Measurements from ENCODE around the gene RTP1. TPM values are rescaled to one million over a fixed set of nuclear protein-coding genes. Genes with fewer than 3 reads are reported as not detected.

Gene RTP1
- total RNA-seq, 2 donors from 2014 or later = not detected

DNA sequence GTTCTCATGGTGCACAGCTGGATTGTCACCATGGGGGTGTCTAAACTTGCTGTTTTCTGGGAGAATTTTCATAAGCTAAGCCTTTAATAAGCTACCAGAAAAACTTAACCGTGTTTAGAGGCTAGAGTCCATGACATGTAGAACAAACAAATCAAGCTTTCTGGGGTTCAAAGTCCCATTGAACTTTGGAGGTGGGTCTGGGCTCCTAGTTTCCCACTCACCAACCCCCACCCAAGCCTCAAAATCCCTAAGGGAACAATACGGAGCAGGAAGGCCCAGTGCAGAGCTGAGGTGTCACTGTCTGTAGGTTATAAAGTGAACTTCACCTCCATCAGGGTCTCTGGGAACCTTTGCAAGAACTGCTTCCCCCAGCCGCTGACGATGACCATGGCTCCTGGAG lies 25.5 kb downstream of the RTP1 start:
- TF ChIP-seq POLR2A (IDR thresholded peaks at IDR 0.05) (no peak), CTCF (IDR thresholded peaks at IDR 0.05) (no peak)
- no peaks in the 10 kb centered on the region for H3K36me3 ChIP-seq (replicated peaks in 1 of 2; ENCODE audit: insufficient read depth in 1 of 2, low read depth in 2 of 2)
- H3K27me3 ChIP-seq = no peaks in the 10 kb centered on the region
- H3K27ac ChIP-seq = no peak overlapping the region
- DNase-seq (no peak), ATAC-seq (no peak)
- H3K4me3 ChIP-seq = no peak overlapping the region
- H3K4me1 ChIP-seq = peaks cover 6% of the 10 kb centered on the region
- H3K9me3 ChIP-seq = no peaks in the 10 kb centered on the region
- intact Hi-C loops (cut with DNase I) = no loop called here
- WGBS, 2 donors = 56 to 60% methylated on average over 4 of the region's 4 CpGs

DNA sequence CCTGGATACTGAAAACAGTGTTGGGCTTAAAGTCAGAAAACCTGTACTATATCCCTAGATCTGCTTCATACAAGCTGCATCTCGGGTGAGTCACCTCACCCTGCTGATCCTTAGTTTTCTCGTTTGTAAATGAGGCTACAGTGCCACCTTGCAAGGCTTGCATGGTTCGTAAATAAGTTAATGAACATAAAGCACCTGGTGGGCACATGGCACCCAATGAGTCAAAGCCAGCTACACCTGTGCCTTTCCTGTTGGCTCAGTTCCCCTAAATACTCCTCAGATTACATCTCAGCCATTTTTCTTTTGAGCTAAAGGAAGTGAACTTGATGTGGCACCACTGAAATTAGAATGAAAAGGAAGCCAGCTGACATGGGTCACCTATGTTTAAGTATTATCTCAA lies 26.5 kb downstream of the RTP1 start:
- WGBS, 2 donors = 54 to 71% methylated on average over 3 of the region's 3 CpGs
- DNase-seq (no peak), ATAC-seq (no peak)
- no peaks in the 10 kb centered on the region for H3K36me3 ChIP-seq (replicated peaks in 1 of 2; ENCODE audit: insufficient read depth in 1 of 2, low read depth in 2 of 2)
- TF ChIP-seq POLR2A (IDR thresholded peaks at IDR 0.05) = no peak
- no peak for TF ChIP-seq CTCF (IDR thresholded peaks at IDR 0.05)
- intact Hi-C loops (cut with DNase I) = no loop called here
- no peaks in the 10 kb centered on the region for H3K27me3 ChIP-seq
- H3K27ac ChIP-seq = no peak overlapping the region
- peaks cover 6% of the 10 kb centered on the region for H3K4me1 ChIP-seq
- H3K9me3 ChIP-seq = no peaks in the 10 kb centered on the region
- H3K4me3 ChIP-seq = no peak overlapping the region

- ATAC-seq = no peak
- WGBS, 2 donors = 80 to 81% methylated on average over 7 of the region's 7 CpGs
- no peaks in the 10 kb centered on the region for H3K9me3 ChIP-seq
- TF ChIP-seq POLR2A (IDR thresholded peaks at IDR 0.05) (no peak), CTCF (IDR thresholded peaks at IDR 0.05) (no peak)
- no peak overlapping the region for H3K4me3 ChIP-seq
- H3K4me1 ChIP-seq = peaks cover 3% of the 10 kb centered on the region
- no peak for DNase-seq
- no peaks in the 10 kb centered on the region for H3K27me3 ChIP-seq
- no peak overlapping the region for H3K27ac ChIP-seq
- no peaks in the 10 kb centered on the region for H3K36me3 ChIP-seq (replicated peaks in 1 of 2; ENCODE audit: insufficient read depth in 1 of 2, low read depth in 2 of 2)
- intact Hi-C loops (cut with DNase I) = no loop called here
Observed at GRCh38 chr3:187227658-187228258, 30.5 kb downstream of the RTP1 start.

DNA sequence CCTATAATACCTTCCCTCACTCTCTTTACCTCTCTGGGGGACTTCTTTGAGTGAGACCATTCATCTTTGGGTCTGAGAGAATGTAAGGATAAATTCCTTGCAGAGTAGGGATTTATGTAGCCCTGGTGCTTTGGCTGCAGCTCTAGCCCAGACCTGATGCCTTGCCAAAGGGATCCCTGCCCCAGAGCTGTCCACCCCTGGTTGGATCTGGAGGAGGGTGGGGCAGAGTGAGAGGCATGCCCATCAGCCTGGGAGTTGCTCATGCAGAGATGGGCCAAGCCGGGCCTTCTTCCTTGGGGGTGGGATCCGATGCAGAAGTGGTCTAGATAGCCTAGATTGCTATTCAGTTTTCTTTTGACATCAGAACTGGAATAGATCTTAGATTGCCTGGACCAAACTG lies 31.5 kb downstream of the RTP1 start:
- DNase-seq (no peak), ATAC-seq (no peak)
- Histone ChIP-seq H3K27ac (no peak overlapping the region), H3K9me3 (no peaks in the 10 kb centered on the region), H3K4me3 (no peak overlapping the region), H3K4me1 (no peaks in the 10 kb centered on the region), H3K27me3 (no peaks in the 10 kb centered on the region), H3K36me3 (replicated peaks in 1 of 2; ENCODE audit: insufficient read depth in 1 of 2, low read depth in 2 of 2) (no peaks in the 10 kb centered on the region)
- no peak for TF ChIP-seq POLR2A (IDR thresholded peaks at IDR 0.05)
- TF ChIP-seq CTCF (IDR thresholded peaks at IDR 0.05) = no peak
- WGBS, 2 donors = 79 to 100% methylated on average over 2 of the region's 2 CpGs
- intact Hi-C loops (cut with DNase I) = no loop called here

DNA sequence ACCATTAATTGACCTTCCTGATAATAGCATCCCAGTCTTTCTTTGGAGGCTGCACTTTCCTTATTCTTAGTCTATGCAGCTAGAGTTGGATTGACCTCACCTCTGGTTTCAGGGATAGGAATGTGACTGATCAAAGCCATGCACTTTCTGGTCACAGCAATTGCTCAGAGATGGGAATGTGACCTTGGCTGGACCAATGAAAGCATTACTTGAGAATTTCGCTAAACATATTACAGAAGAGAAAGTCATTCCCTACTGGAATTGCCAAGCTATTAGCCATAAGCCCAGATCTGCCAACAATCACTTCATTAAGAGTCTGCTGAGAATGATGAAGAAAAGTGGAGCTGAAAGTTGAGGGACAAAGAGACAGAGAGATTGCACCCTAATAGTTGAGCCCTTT lies 32.7 kb downstream of the RTP1 start:
- Histone ChIP-seq H3K27me3 (no peaks in the 10 kb centered on the region), H3K4me1 (no peaks in the 10 kb centered on the region), H3K9me3 (no peaks in the 10 kb centered on the region), H3K27ac (no peak overlapping the region), H3K4me3 (no peak overlapping the region), H3K36me3 (replicated peaks in 1 of 2; ENCODE audit: insufficient read depth in 1 of 2, low read depth in 2 of 2) (no peaks in the 10 kb centered on the region)
- TF ChIP-seq CTCF (IDR thresholded peaks at IDR 0.05) = no peak
- TF ChIP-seq POLR2A (IDR thresholded peaks at IDR 0.05) = no peak
- intact Hi-C loops (cut with DNase I) = no loop called here
- 86 to 94% methylated on average over 1 of the region's 1 CpG for WGBS, 2 donors
- DNase-seq (no peak), ATAC-seq (no peak)

Data from body of pancreas (tissue), 4 donors.